Ishikawa (cell line): Measurements from ENCODE around the gene FAM210A.
A peak's percentile ranks its signal among the peaks of the same experiment; 100 is the strongest.

ENCODE experiments used
- EGR1 ChIP-seq: IDR thresholded peaks from 2 replicates; pipeline ENCODE4 v1.6.1; 2012
- EP300 ChIP-seq: IDR thresholded peaks from 2 replicates; pipeline ENCODE4 v1.6.1; 2012; ENCODE audit warnings: borderline replicate concordance
- FOXM1 ChIP-seq: IDR thresholded peaks from 2 replicates; pipeline ENCODE4 v1.6.1; 2012; ENCODE audit warnings: low read depth, borderline replicate concordance
- MAX ChIP-seq: IDR thresholded peaks from 2 replicates; pipeline ENCODE4 v1.6.1; 2012
- RAD21 ChIP-seq: IDR thresholded peaks from 2 replicates; pipeline ENCODE4 v1.6.1; 2012; ENCODE audit warnings: low read depth
- TAF1 ChIP-seq: IDR thresholded peaks from 2 replicates; pipeline ENCODE4 v1.6.1; 2012; ENCODE audit warnings: low read depth, mild to moderate bottlenecking
- TEAD4 ChIP-seq: IDR thresholded peaks from 2 replicates; pipeline ENCODE4 v1.6.1; 2012
- USF1 ChIP-seq: IDR thresholded peaks from 2 replicates; pipeline ENCODE4 v1.6.1; 2012
- TF ChIP-seq, protein P1 (sequence below): IDR thresholded peaks from 2 replicates; pipeline ENCODE4 v1.6.1; 2012; ENCODE audit warnings: low read depth, mild to moderate bottlenecking

- TF ChIP-seq RAD21 (peak; percentile 92), USF1 (no peak), EGR1 (no peak), EP300 (no peak), MAX (no peak), TAF1 (no peak), TEAD4 (no peak), FOXM1 (no peak)
- TF ChIP-seq, protein P1, sequence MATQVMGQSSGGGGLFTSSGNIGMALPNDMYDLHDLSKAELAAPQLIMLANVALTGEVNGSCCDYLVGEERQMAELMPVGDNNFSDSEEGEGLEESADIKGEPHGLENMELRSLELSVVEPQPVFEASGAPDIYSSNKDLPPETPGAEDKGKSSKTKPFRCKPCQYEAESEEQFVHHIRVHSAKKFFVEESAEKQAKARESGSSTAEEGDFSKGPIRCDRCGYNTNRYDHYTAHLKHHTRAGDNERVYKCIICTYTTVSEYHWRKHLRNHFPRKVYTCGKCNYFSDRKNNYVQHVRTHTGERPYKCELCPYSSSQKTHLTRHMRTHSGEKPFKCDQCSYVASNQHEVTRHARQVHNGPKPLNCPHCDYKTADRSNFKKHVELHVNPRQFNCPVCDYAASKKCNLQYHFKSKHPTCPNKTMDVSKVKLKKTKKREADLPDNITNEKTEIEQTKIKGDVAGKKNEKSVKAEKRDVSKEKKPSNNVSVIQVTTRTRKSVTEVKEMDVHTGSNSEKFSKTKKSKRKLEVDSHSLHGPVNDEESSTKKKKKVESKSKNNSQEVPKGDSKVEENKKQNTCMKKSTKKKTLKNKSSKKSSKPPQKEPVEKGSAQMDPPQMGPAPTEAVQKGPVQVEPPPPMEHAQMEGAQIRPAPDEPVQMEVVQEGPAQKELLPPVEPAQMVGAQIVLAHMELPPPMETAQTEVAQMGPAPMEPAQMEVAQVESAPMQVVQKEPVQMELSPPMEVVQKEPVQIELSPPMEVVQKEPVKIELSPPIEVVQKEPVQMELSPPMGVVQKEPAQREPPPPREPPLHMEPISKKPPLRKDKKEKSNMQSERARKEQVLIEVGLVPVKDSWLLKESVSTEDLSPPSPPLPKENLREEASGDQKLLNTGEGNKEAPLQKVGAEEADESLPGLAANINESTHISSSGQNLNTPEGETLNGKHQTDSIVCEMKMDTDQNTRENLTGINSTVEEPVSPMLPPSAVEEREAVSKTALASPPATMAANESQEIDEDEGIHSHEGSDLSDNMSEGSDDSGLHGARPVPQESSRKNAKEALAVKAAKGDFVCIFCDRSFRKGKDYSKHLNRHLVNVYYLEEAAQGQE = no peak
Observed at GRCh38 chr18:13629841-13630715, 96.3 kb downstream of the FAM210A start.
